Upper lobe of left lung (tissue), 4 donors: ENCODE results near the gene CCDC110.

ENCODE experiments used
- CTCF ChIP-seq, 6 experiments: fragments of 450-650 bp in 4 of 6; fragments of 200-600 bp in 2 of 6; sonication (generic) in 2 of 6; IDR thresholded peaks; one replicate each; pipeline ENCODE4 v1.5.1; 2016 to 2019; ENCODE audit warnings: antibody characterized with exemption in 6 of 6
- POLR2AphosphoS5 ChIP-seq, 2 donors: sonication (generic); formaldehyde crosslinking; IDR thresholded peaks; one replicate each; pipeline ENCODE4 v1.5.1; 2017; ENCODE audit warnings: antibody characterized with exemption in 2 of 2

GRCh38 chr4:185470501-185471195, 885 bp downstream of the CCDC110 start:
- TF ChIP-seq CTCF (IDR thresholded peaks at IDR 0.05), result no peak
- TF ChIP-seq POLR2AphosphoS5 (IDR thresholded peaks at IDR 0.05), result no peak
